Right atrium auricular region (tissue), 2 donors: ENCODE measurements around the gene CAPRIN2. TPM values are rescaled to one million over a fixed set of nuclear protein-coding genes. Genes with fewer than 3 reads are reported as not detected.
A peak's percentile ranks its signal among the peaks of the same experiment; 100 is the strongest.

Experiments used
- DNase-seq: peaks from one replicate; pipeline ENCODE4 v3.0.0-alpha.2; 2019; ENCODE audit warnings: low spot score
- H3K27ac ChIP-seq, 2 donors: fragments of 200-600 bp; sonication (generic); 1 replicate in 1 of 2; 2 replicates in 1 of 2; pipeline ENCODE4 v1.5.1; 2016 to 2019
- H3K27me3 ChIP-seq, 2 donors: fragments of 200-600 bp; sonication (generic); one replicate each; pipeline versions ENCODE4 v1.5.1 to v1.6.0; 2017 to 2019
- H3K36me3 ChIP-seq: fragments of 200-600 bp; sonication (generic); one replicate; pipeline ENCODE4 v1.5.1; 2016
- H3K4me1 ChIP-seq, 2 donors: fragments of 200-600 bp; sonication (generic); one replicate each; pipeline versions ENCODE4 v1.5.1 to v1.6.0; 2017 to 2019
- H3K4me3 ChIP-seq, 2 donors: fragments of 200-600 bp; sonication (generic); 1 replicate in 1 of 2; 2 replicates in 1 of 2; pipeline ENCODE4 v1.5.1; 2017 to 2019; ENCODE audit warnings: mild to moderate bottlenecking in 1 of 2, moderate library complexity in 1 of 2
- H3K9me3 ChIP-seq, 2 donors: fragments of 200-600 bp; sonication (generic); one replicate each; pipeline ENCODE4 v1.5.1; 2019
- CTCF ChIP-seq, 2 donors: fragments of 200-600 bp; sonication (generic); IDR thresholded peaks; one replicate each; pipeline ENCODE4 v1.5.1; 2019; ENCODE audit warnings: antibody characterized with exemption in 2 of 2
- total RNA-seq, 2 donors: library from RNA; depleted of rRNA; stranded (reverse); fragments of >200 nt; gene quantifications; one replicate each; pipeline ENCODE4 v1.1.0, GENCODE V29; 2016

CAPRIN2 gene
- total RNA-seq, 2 donors from 2014 or later: 20.9 to 34.3 TPM

DNA sequence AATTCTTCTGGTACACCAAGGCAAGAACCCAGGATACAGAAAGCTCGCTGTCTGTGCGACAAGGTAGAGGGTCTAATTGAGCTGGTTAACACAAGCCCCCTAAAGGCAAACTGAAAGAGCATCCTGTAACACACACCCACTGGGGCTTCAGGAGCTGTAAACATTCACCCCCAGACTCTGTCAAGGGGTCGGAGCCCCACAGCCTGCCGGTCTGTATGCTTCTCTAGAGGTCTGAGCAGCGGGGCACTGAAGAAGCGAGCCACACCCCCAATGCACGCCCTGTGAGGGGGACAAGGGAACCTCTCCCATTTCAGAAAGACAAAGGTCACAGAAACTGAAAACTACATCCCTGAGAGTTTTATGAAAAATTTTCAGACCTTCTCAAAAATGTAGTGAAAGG is 57.8 kb downstream of the CAPRIN2 start:
- H3K36me3 ChIP-seq: no peaks in the 10 kb centered on the region
- peaks cover 0 to 33% of the 10 kb centered on the region in 2 donors for H3K4me1 ChIP-seq
- no peaks in the 10 kb centered on the region for H3K9me3 ChIP-seq
- no peak for DNase-seq
- H3K27ac ChIP-seq: no peak overlapping the region
- no peaks in the 10 kb centered on the region for H3K27me3 ChIP-seq
- H3K4me3 ChIP-seq: no peak overlapping the region
- no peak for TF ChIP-seq CTCF (IDR thresholded peaks at IDR 0.05)

GRCh38 chr12:30696486-30696885 is 58.3 kb downstream of the CAPRIN2 start:
- no peaks in the 10 kb centered on the region for H3K27me3 ChIP-seq
- H3K27ac ChIP-seq: no peak overlapping the region
- TF ChIP-seq CTCF (IDR thresholded peaks at IDR 0.05): no peak
- DNase-seq: no peak
- peak overlapping the region in 1 of 2 donors; percentile 97 for H3K4me3 ChIP-seq
- H3K4me1 ChIP-seq: peaks cover 0 to 37% of the 10 kb centered on the region in 2 donors
- H3K36me3 ChIP-seq: no peaks in the 10 kb centered on the region
- no peaks in the 10 kb centered on the region for H3K9me3 ChIP-seq

- H3K9me3 ChIP-seq: no peaks in the 10 kb centered on the region
- H3K27me3 ChIP-seq: no peaks in the 10 kb centered on the region
- H3K4me3 ChIP-seq: peak overlapping the region; percentile 66 to 97
- no peak for TF ChIP-seq CTCF (IDR thresholded peaks at IDR 0.05)
- DNase-seq: no peak
- H3K36me3 ChIP-seq: no peaks in the 10 kb centered on the region
- H3K4me1 ChIP-seq: peaks cover 0 to 41% of the 10 kb centered on the region in 2 donors
- peak overlapping the region; percentile 53 to 85 for H3K27ac ChIP-seq
These were observed 58.7 kb downstream of the CAPRIN2 start for GRCh38 chr12:30696103-30696408.

- Histone ChIP-seq H3K4me3 (peak within 1 kb of the TSS; percentile 66 to 97), H3K27ac (peak within 1 kb of the TSS; percentile 53 to 85), H3K36me3 (no peaks in the 10 kb centered on the region), H3K4me1 (peaks cover 0 to 45% of the 10 kb centered on the region in 2 donors), H3K9me3 (no peaks in the 10 kb centered on the region), H3K27me3 (no peaks in the 10 kb centered on the region)
- peak; percentile 89 for DNase-seq
- TF ChIP-seq CTCF (IDR thresholded peaks at IDR 0.05): peak in 1 of 2 donors; percentile 31
These were observed 59.3 kb downstream of the CAPRIN2 start, which contains the start of gene IPO8 for GRCh38 chr12:30695199-30696102. Gene IPO8, minus strand, starts transcription at chr12:30695869. Its CDS starts 222 bp downstream, at chr12:30695647.

- TF ChIP-seq CTCF (IDR thresholded peaks at IDR 0.05): no peak
- peaks cover 0 to 45% of the 10 kb centered on the region in 2 donors for H3K4me1 ChIP-seq
- no peak for DNase-seq
- H3K4me3 ChIP-seq: peak overlapping the region; percentile 66 to 97
- no peaks in the 10 kb centered on the region for H3K9me3 ChIP-seq
- peak overlapping the region; percentile 53 to 85 for H3K27ac ChIP-seq
- H3K27me3 ChIP-seq: no peaks in the 10 kb centered on the region
- no peaks in the 10 kb centered on the region for H3K36me3 ChIP-seq
These were observed 60.1 kb downstream of the CAPRIN2 start for GRCh38 chr12:30694412-30695198.
